BJ (cell line): Measurements from ENCODE around the gene PLA2G4E. TPM values are rescaled to one million over a fixed set of nuclear protein-coding genes. Genes with fewer than 3 reads are reported as not detected.

Experiments
- CTCF ChIA-PET: fragments of 350-600 bp; formaldehyde crosslinking; extraction: SDS; loops from one replicate; lab custom pipeline; 2021; ENCODE audit warnings: antibody characterized with exemption, inconsistent platforms; lab: Yijun Ruan, JAX
- POLR2A ChIA-PET: fragments of 300-600 bp; sonication (Branson Sonifier 250); formaldehyde crosslinking; extraction: SDS; loops from one replicate; lab custom pipeline; 2021; ENCODE audit warnings: antibody characterized with exemption; lab: Charles Lee
- DNase-seq: peaks from one replicate; pipeline ENCODE4 v3.0.0-alpha.2; 2011; ENCODE audit warnings: low read depth
- H3K27me3 ChIP-seq: 2 replicates; pipeline ENCODE4 v1.6.0; 2011; ENCODE audit warnings: low read length; ENCODE audit not compliant: control insufficient read depth, insufficient read depth
- H3K36me3 ChIP-seq: 2 replicates; pipeline ENCODE4 v1.5.1; 2011; ENCODE audit warnings: low read length; ENCODE audit not compliant: control insufficient read depth, insufficient read depth
- H3K4me3 ChIP-seq: 2 replicates; pipeline ENCODE4 v1.5.1; 2011; ENCODE audit warnings: low read depth, mild to moderate bottlenecking, control low read depth, low read length
- CTCF ChIP-seq: IDR thresholded peaks from 2 replicates; pipeline ENCODE4 v1.5.1; 2011; ENCODE audit warnings: low read depth, mild to moderate bottlenecking, control low read depth, inconsistent platforms, low read length, moderate library complexity; ENCODE audit not compliant: insufficient read depth
- polyA plus RNA-seq: library from polyadenylated mRNA; depleted of rRNA; stranded (reverse); fragments of >200 nt; gene quantifications from 2 replicates; pipeline ENCODE4 v1.2.3, GENCODE V29; 2011

PLA2G4E gene
- polyA plus RNA-seq, 1 experiment: not detected

GRCh38 chr15:42007386-42007785, 13.5 kb downstream of the PLA2G4E start:
- H3K36me3 ChIP-seq: no peaks in the 10 kb centered on the region
- no peak for TF ChIP-seq CTCF
- no peak overlapping the region for H3K4me3 ChIP-seq
- POLR2A ChIA-PET: no interaction called here
- DNase-seq: no peak
- H3K27me3 ChIP-seq: peaks cover 24% of the 10 kb centered on the region
- CTCF ChIA-PET: interaction anchor here (1.4 kb wide), 1 partner anchor 17 kb away, joined by 6 read pairs; no protein-coding TSS in a partner anchor

- no peak for TF ChIP-seq CTCF
- CTCF ChIA-PET: interaction anchor here (0.7 to 7.0 kb wide), 2 partner anchors 12 to 55 kb away, joined by 3 to 42 read pairs; no protein-coding TSS in a partner anchor
- no peak overlapping the region for H3K4me3 ChIP-seq
- H3K27me3 ChIP-seq: peaks cover 23% of the 10 kb centered on the region
- no peaks in the 10 kb centered on the region for H3K36me3 ChIP-seq
- no peak for DNase-seq
- POLR2A ChIA-PET: no interaction called here
These were observed 18.5 kb downstream of the PLA2G4E start for GRCh38 chr15:42002333-42002732.

GRCh38 chr15:42001236-42001635, 19.6 kb downstream of the PLA2G4E start:
- H3K36me3 ChIP-seq: no peaks in the 10 kb centered on the region
- no peak overlapping the region for H3K4me3 ChIP-seq
- ChIA-PET CTCF (interaction anchor here (0.9 to 7.0 kb wide), 2 partner anchors 11 to 28 kb away, joined by 5 to 42 read pairs; no protein-coding TSS in a partner anchor), POLR2A (no interaction called here)
- DNase-seq: no peak
- H3K27me3 ChIP-seq: peaks cover 25% of the 10 kb centered on the region
- no peak for TF ChIP-seq CTCF

GRCh38 chr15:41999290-42000285, 21.3 kb downstream of the PLA2G4E start:
- DNase-seq: no peak
- ChIA-PET CTCF (interaction anchor here (1.3 to 7.0 kb wide), 2 partner anchors 9 to 57 kb away, joined by 3 to 42 read pairs; no protein-coding TSS in a partner anchor), POLR2A (no interaction called here)
- TF ChIP-seq CTCF: no peak
- no peaks in the 10 kb centered on the region for H3K36me3 ChIP-seq
- H3K27me3 ChIP-seq: peaks cover 14% of the 10 kb centered on the region
- H3K4me3 ChIP-seq: no peak overlapping the region

GRCh38 chr15:41997845-41998244, 23.0 kb downstream of the PLA2G4E start:
- CTCF ChIA-PET: interaction anchor here (0.9 to 7.0 kb wide), 6 partner anchors 8 to 69 kb away, joined by 3 to 42 read pairs (median 3); no protein-coding TSS in a partner anchor
- peaks cover 11% of the 10 kb centered on the region for H3K27me3 ChIP-seq
- no peaks in the 10 kb centered on the region for H3K36me3 ChIP-seq
- POLR2A ChIA-PET: no interaction called here
- TF ChIP-seq CTCF: no peak
- H3K4me3 ChIP-seq: no peak overlapping the region
- no peak for DNase-seq
